SK-N-SH (cell line): Measurements from ENCODE around the gene NTSR1.

Source experiments
- EP300 ChIP-seq, 2 experiments: IDR thresholded peaks; 2 replicates each; pipeline versions ENCODE4 v1.4.0 to v1.6.1; 2012; ENCODE audit warnings: borderline replicate concordance in 1 of 2, low read depth in 1 of 2, low read length in 1 of 2
- TCF12 ChIP-seq: IDR thresholded peaks from 2 replicates; pipeline ENCODE4 v1.4.0; 2012

DNA sequence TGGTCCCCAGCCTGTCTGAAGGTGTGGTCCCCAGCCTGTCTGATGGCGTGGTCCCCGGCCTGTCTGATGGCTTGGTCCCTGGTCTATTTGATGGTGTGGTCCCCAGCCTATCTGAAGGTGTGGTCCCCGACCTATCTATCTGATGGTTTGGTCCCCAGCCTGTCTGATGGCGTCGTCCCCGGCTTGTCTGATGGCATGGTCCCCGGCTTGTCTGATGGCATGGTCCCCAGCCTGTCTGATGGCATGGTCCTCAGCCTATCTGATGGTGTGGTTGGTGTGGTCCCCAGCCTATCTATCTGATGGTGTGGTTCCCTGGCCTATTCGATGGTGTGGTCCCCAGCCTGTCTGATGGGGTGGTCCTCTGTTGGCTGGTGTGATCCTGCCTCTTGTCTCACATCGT lies 69.4 kb downstream of the NTSR1 start:
- TF ChIP-seq EP300 (IDR thresholded peaks at IDR 0.05; ENCODE audit: borderline replicate concordance in 1 of 2, low read depth in 1 of 2, low read length in 1 of 2) (no peak), TCF12 (no peak)
